Stimulated activated CD8-positive, alpha-beta memory T cell treated with anti-CD3 and anti-CD28 coated beads, Interleukin-7, amount 100 ng/mL, for 4 hours (primary cell): ENCODE results near the gene TIMM10B.
"Not testable (repeated sequence)": the region's sequence is repeated elsewhere in the genome, so short reads cannot be mapped to it uniquely, and the experiment has no call there.

Source experiments
- DNase-seq, 2 donors: peaks; one replicate each; pipeline ENCODE4 v3.0.0-alpha.2; 2020; ENCODE audit warnings: low read depth in 2 of 2

The TIMM10B gene

GRCh38 chr11:6505577-6506240 is 24.4 kb downstream of the TIMM10B start:
- no peak for DNase-seq

GRCh38 chr11:6516865-6517264 is 35.6 kb downstream of the TIMM10B start:
- no peak for DNase-seq

GRCh38 chr11:6520265-6520664 is 39.0 kb downstream of the TIMM10B start:
- DNase-seq, result no peak

- not testable (repeated sequence) for DNase-seq
These were observed 40.6 kb downstream of the TIMM10B start for GRCh38 chr11:6521946-6522345.

GRCh38 chr11:6523253-6523652 is 42.0 kb downstream of the TIMM10B start:
- DNase-seq, result no peak

GRCh38 chr11:6526411-6527135 is 45.3 kb downstream of the TIMM10B start:
- no peak for DNase-seq

GRCh38 chr11:6529266-6529665 is 48.0 kb downstream of the TIMM10B start:
- no peak for DNase-seq

GRCh38 chr11:6530848-6531247 is 49.5 kb downstream of the TIMM10B start:
- DNase-seq, result no peak

GRCh38 chr11:6531267-6531752 is 50.0 kb downstream of the TIMM10B start:
- no peak for DNase-seq
